ENCODE results near the gene SIGLECL1.

- no peak for TF ChIP-seq EZH2phosphoT487 (IDR thresholded peaks at IDR 0.05; ENCODE audit: low read depth)
- TF ChIP-seq, protein P1, sequence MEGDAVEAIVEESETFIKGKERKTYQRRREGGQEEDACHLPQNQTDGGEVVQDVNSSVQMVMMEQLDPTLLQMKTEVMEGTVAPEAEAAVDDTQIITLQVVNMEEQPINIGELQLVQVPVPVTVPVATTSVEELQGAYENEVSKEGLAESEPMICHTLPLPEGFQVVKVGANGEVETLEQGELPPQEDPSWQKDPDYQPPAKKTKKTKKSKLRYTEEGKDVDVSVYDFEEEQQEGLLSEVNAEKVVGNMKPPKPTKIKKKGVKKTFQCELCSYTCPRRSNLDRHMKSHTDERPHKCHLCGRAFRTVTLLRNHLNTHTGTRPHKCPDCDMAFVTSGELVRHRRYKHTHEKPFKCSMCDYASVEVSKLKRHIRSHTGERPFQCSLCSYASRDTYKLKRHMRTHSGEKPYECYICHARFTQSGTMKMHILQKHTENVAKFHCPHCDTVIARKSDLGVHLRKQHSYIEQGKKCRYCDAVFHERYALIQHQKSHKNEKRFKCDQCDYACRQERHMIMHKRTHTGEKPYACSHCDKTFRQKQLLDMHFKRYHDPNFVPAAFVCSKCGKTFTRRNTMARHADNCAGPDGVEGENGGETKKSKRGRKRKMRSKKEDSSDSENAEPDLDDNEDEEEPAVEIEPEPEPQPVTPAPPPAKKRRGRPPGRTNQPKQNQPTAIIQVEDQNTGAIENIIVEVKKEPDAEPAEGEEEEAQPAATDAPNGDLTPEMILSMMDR (IDR thresholded peaks at IDR 0.05; ENCODE audit: low read depth, low read length) = no peak
Observed at GRCh38 chr19:51250786-51251467, at the start of gene SIGLECL1.
